Right ventricle myocardium superior (tissue), 1 donor: ENCODE measurements around the gene TTLL7. TPM values are rescaled to one million over a fixed set of nuclear protein-coding genes. Genes with fewer than 3 reads are reported as not detected.
A peak's percentile ranks its signal among the peaks of the same experiment; 100 is the strongest.

ENCODE experiments used
- ATAC-seq: fragments of 200-7000 bp; cut with Tn5 transposase; one replicate; pipeline ENCODE4 v1.9.1; 2020; ENCODE audit warnings: mild to moderate bottlenecking; ENCODE audit not compliant: poor library complexity
- DNase-seq: peaks from one replicate; pipeline ENCODE4 v3.0.0-alpha.2; 2020
- intact Hi-C: fragments of 100-400 bp; cut with DNase I; formaldehyde crosslinking; loops from one replicate; pipeline ENCODE4 v1.11.2; 2022
- total RNA-seq: library from RNA; stranded (reverse); fragmentation: NEBNext Ultra II Directional; extraction: Animal tissue kit (Norgen Biotek cat#: 25700); gene quantifications from one replicate; pipeline ENCODE4 v1.2.1, GENCODE V29; 2021
- donor health status: DM: no; HTN: yes; CAD: no; lungs with severe emphysema.

TTLL7 gene
- total RNA-seq, 1 donor from 2014 or later, result 3.6 TPM

DNA sequence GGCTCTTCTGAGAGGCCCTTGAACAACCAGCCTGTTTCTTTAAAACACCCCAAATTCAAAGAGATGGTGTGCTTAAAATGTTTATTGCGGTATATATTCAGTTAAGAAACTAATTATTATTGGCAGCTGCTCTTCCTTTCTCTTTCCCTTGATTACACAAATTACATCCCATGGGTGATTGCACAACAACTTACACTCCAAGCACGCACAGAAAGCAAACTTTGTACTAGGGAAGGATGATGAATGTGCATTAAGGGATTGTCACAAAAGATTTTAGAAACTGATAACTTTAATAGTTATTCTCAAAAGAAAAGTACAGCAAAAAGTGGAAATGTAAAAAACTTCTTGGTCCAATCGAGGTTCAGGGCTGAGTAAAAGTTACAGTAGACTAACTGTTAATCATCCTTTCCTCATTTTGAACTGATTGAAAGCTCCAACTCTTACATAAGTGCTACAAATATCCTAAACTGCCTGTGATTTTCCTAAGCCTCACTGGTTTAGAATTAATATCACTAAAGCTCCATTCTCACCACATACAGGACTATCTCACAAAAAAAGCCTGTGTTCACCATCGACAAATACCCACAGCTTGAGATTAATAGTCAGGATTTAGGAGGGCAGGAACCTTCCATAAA, 153.4 kb downstream of the TTLL7 start:
- peak; percentile 71 for ATAC-seq
- no peak for DNase-seq
- intact Hi-C loops, result no loop called here

DNA sequence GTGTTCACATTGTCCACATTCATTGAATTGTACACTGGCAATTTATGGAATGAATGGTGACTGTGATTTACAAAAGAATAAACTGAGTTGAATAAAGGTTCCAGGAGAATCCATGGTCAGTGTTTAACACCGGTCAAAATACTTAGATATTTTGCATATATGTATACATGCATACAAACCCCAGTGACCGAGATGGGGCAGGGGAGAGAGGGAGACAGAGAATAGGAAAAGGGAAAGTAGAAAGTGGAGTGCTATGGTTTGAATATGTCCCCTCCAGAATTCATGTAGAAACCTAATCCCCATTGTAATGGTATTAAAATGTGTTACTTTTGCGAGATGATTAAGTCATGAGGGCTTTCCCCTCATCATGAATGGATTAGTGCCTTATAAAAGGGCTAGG, 154.4 kb downstream of the TTLL7 start:
- DNase-seq, result no peak
- no peak for ATAC-seq
- intact Hi-C loops, result no loop called here

DNA sequence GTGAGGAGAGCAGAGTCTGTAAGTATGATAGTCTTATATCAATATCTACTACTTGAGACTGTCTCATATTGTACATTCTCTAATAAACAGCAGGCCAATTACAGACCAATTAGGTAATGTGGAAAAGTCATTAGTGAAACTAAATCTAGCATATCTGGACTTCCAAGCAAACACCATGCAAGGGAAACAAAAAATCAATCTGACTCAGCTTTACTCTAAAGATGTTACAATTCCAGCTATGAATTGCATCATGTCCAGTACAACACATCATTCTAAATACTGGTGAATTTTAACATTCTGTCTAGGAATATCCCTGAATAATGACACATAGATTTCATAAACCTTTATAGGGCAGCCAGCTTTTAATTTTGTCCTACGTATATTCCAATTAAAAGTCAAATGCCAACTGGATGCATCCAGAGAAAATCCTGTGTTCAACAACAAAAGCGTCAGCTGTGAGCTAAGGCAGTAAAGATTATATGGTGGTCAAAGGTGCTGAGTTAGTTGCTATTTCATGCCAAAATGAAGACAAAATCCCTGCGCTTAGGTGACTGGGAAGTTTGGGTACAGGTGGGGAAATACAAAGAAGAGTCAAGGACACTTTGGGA, 159.3 kb downstream of the TTLL7 start:
- ATAC-seq, result no peak

DNA sequence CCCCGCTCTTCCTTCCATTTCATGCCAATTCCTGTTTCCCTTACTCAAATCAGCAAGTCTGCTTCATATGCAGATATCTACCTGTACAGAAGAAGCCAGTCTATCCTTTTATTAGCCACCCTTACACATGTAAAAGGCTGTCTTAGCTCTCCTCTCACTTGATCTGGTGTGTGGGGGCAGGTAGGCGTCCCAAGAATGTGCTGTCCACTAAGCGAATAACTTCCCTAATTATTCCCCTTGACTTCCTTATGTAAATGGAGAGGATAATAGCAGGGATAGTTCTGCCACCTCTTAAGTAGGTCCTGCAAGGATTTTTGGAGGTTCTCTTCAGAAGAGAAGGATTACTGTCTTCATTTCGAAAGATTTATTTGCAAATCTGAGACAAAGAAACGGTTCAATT, 160.4 kb downstream of the TTLL7 start:
- no peak for ATAC-seq
- DNase-seq, result no peak
- intact Hi-C loops, result no loop called here

More for the DNA sequence above, 159.3 kb downstream of the TTLL7 start:
- intact Hi-C loops, result no loop called here
- no peak for DNase-seq

DNA sequence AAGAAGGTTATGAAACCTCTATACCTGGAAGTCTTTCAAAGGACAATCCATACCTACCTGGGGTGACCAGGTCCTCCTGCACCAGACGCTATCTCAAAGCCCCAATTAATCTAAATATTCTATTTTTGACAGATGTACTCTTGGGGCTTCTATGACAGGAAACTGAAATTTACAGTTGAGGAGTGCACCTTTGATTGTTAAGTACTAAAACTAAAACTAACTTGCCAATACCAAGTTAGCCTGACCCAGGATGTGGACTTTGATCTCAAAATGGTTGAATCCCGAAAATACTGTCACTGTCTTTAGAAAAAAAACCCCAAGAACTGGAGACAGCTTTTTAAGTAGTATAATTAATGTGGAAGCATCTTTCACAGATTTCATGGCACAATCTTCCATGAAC, 162.4 kb downstream of the TTLL7 start:
- no peak for ATAC-seq
- intact Hi-C loops, result no loop called here
- DNase-seq, result no peak

DNA sequence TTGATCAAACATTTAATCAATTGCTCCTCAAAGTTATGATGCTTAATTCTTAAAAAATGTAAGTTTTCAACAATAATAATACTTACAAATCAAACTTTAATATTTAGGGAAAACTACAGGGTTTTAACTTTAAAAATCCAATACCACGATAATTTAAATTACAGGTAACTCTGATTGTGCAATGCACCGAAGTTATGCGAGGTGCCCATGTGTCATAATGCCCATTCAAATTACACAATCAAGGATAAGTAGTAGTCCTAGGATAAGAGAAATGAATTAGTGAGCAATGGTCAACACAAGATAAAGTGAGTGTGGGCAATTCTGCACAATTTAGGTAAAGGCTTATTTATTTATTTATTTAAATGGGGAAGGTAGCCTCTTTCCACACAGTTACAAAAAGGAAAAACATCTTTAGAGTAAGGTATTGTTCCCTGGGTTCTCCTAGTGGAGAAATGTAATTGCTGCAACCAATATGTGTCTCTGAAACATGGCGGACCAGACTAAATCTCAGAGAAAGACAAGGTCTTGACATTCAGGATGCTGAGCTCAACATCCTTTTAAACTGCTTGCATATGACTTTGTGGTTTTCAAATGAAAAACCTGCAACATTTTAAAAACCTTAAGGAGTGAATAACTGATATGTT, 164.2 kb downstream of the TTLL7 start:
- intact Hi-C loops, result no loop called here
- DNase-seq, result no peak
- no peak for ATAC-seq

DNA sequence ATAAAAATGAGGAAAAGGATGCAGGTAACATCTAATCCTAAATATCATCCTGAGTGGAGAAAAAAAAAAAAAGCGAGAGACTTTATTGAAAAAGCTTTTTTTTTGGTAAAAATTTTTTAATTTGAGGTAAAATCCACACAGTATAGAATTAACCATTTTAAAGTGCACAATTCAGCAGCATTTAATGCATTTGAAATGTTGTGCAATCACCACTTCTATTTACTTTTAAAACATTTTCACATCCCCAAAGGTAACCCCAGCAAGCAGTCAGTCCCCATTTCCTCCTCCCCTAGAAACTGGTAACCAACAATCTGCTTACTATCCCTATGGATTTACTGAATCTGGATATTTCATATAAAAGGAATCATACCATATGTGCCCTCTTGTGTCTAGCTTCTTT, 166.7 kb downstream of the TTLL7 start:
- intact Hi-C loops, result no loop called here
- DNase-seq, result no peak
- no peak for ATAC-seq

DNA sequence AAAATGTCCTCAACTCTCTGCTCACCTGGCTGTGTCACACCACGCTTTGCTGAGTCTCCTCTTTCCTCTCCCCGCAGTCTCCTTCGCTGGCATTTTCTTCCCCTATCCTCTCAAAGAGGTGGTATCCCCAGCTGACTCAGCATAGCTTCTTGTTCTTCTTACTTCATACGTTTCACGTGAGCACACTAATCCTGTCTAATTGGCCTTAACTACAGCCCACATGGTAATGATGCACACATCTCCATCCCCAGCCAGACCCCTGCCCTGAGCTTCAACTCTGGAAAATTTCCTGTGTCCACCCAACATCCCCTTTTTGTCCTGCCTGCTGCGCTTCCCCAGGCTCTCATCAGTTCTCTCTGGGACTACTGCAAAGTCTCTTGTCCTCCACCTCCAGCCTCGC, 169.8 kb downstream of the TTLL7 start:
- ATAC-seq, result no peak
- intact Hi-C loops, result no loop called here

DNA sequence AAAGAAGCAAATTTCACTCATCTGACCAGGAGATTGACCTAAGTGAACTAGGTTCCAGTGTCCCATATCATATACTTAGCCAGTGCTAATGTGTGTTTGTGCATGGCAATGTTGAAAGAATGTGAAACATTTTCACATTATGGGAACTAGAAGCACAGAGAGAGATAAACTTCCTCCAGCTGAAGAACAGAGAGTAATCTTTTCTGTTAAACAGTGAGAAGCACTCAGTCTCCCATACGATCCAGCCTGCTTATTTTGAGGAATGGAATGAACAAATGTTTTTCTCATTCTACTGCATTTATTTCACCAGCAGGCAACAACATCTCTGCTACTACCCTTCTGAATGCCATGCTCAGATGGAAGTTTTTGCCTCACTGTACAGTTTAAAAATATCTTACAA, 170.5 kb downstream of the TTLL7 start:
- intact Hi-C loops, result no loop called here
- DNase-seq (no peak), ATAC-seq (no peak)

More for the DNA sequence above, 169.8 kb downstream of the TTLL7 start:
- DNase-seq, result no peak

DNA sequence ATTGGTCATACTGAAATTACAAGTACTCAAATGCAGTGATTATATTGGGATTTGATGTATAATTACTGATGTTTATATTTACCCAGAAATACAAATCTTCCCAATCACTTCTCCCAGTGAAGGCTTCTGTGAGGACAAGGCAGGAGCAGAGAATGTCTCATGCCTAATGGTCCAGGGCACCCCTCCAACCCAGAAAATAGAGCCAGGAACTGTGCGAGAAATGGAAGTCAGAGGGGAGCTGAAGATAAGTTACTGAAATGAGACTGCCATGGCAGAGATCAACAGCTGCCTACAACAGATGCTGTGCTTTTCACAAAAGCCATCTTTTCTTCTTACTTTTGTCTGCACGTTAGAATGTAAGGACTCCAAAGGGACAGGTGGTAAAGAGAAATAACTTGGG, 171.2 kb downstream of the TTLL7 start:
- peak; percentile 59 for ATAC-seq
- peak; percentile 47 for DNase-seq
- intact Hi-C loops, result no loop called here

DNA sequence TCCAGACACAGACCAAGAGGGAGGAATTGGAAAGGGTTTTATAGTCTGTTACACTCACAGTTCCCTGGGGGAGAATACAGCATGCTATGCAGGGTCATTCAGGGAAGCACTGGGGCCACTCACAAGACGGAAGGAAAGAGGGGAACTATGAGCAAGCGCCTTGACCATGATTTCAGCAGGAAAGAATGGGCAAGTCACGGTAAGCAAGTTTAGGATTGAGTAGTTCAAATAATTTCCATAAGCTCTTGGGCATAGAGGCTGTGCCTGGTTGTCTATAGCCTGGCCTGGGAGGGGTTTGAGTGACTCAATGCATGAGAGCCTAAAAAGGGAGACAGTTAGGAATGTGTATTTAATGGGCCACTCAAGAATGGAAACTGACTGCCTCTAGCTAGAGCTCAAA, 176.7 kb downstream of the TTLL7 start:
- ATAC-seq (no peak), DNase-seq (no peak)
- intact Hi-C loops, result no loop called here

DNA sequence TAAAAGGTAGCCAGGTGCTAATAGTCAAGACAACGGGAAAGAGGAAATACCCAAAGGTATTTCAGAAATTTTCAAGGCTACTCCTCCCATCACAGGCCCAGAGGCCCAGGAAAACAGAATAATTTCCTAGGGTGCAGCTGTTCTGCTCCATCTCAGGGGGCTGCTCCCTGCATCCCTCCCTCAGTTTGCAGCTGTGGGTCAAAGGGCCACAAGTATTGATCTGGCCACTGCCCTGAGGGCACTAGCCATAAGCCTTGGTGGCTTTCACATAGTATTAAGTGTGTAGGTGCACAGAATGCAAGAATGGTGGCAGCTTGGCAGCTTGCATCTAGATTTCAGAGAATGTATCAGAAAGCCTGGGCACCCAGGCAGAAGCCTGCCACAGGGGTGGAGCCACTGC, 179.5 kb downstream of the TTLL7 start:
- intact Hi-C loops, result no loop called here
- no peak for DNase-seq

DNA sequence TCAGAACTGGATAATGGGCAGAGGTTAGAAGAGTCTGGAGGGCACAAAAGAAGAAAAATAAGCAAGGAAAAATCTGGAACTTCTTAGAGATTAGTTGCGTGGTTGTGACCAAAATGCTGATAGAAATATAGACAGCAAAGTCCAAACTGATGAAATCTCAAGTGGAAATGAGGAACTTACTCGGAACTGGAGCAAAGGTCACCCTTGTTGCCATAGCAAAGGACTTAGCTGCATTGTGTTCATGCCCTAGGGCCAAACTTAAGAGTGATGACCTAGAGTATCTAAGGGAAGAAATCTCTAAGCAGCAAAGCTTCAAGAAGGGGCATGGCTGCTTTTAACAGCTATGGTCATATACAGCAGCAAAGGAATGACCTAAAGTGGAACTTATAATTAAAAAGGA, 180.0 kb downstream of the TTLL7 start:
- no peak for ATAC-seq
- DNase-seq, result no peak
- intact Hi-C loops, result no loop called here

More for the DNA sequence above, 179.5 kb downstream of the TTLL7 start:
- no peak for ATAC-seq

DNA sequence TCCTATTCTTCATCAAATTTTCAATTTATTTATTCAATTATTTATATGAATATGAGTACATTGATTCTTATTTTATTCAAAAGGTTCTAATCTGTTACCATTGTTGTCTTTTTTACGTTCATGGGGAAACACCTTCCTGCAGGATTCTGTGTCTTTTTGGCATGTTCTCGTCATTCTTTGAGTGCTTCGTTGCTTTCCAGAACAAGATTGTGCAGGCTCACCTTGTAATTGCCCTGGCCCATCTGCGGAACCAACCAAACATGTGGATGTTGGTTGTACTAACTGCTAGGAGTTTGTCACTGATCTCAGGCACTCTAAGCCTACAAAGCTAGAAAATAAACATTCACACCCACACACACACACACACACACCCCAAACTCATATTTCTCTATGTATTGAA, 182.1 kb downstream of the TTLL7 start:
- intact Hi-C loops, result no loop called here
- DNase-seq, result no peak
- no peak for ATAC-seq

DNA sequence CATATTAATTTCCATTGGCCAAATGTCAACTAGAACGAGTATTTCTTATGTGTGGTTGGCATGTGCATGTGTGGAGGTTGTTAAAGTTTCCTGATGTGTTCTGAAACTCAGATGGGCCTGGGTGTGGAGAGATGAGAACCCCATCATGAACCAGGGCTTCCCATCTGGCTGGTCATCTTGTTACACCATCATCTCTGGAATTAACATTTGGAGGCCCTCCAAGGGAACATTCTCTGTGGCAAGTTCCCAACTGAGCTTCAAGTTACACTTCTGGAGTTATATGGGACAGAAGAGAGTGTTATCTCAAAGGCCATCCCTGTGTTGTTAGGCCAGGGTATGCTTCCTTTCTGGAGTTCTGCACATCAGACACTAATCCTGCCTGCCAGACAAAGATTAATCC, 183.6 kb downstream of the TTLL7 start:
- ATAC-seq, result peak; percentile 49
- intact Hi-C loops, result no loop called here

More for the DNA sequence above, 183.6 kb downstream of the TTLL7 start:
- no peak for DNase-seq

Other genes with a start within 250 kb of the TTLL7 start
- 30.8 TPM for gene PRKACB, start 145.1 kb upstream of the TTLL7 start, total RNA-seq